Right lung (tissue), 5 donors: ENCODE measurements around the gene ZNF804A. TPM values are rescaled to one million over a fixed set of nuclear protein-coding genes. Genes with fewer than 3 reads are reported as not detected.
"Not testable (repeated sequence)": the region's sequence is repeated elsewhere in the genome, so short reads cannot be mapped to it uniquely, and the experiment has no call there.

ENCODE experiments used
- DNase-seq, 2 donors: peaks; one replicate each; pipeline ENCODE4 v3.0.0-alpha.2; 2013
- polyA plus RNA-seq, 5 donors: library from polyadenylated mRNA; unstranded; fragments of 120-200 nt; gene quantifications; one replicate each; pipeline versions ENCODE4 v1.2.1 to v1.2.3, GENCODE V29; 2013; ENCODE audit warnings: inconsistent platforms in 1 of 5, low replicate concordance in 1 of 5; ENCODE audit not compliant: insufficient read length in 5 of 5, insufficient read depth in 1 of 5

The ZNF804A gene
- polyA plus RNA-seq, 5 donors, result 0.05 to 0.07 (median 0.05) TPM; not detected in 1

GRCh38 chr2:184830531-184830930, 232.2 kb downstream of the ZNF804A start:
- DNase-seq, result no peak

- no peak for DNase-seq
These were observed 236.5 kb downstream of the ZNF804A start for GRCh38 chr2:184834699-184835397.

- no peak for DNase-seq
These were observed 237.0 kb downstream of the ZNF804A start for GRCh38 chr2:184835398-184835715.

- no peak for DNase-seq
These were observed 249.0 kb downstream of the ZNF804A start for GRCh38 chr2:184847331-184847730.

GRCh38 chr2:184849516-184849915, 251.2 kb downstream of the ZNF804A start:
- DNase-seq, result no peak

GRCh38 chr2:184851576-184851975, 253.2 kb downstream of the ZNF804A start:
- DNase-seq, result no peak

GRCh38 chr2:184859187-184859586, 260.9 kb downstream of the ZNF804A start:
- DNase-seq, result no peak

GRCh38 chr2:184860744-184861143, 262.4 kb downstream of the ZNF804A start:
- DNase-seq, result no peak

- DNase-seq, result no peak
These were observed 276.9 kb downstream of the ZNF804A start for GRCh38 chr2:184875212-184875611.

GRCh38 chr2:184875911-184876310, 277.6 kb downstream of the ZNF804A start:
- no peak for DNase-seq

GRCh38 chr2:184877909-184878308, 279.6 kb downstream of the ZNF804A start:
- no peak for DNase-seq

- DNase-seq, result no peak
These were observed 281.3 kb downstream of the ZNF804A start for GRCh38 chr2:184879671-184880070.

- DNase-seq, result not testable (repeated sequence)
These were observed 288.3 kb downstream of the ZNF804A start for GRCh38 chr2:184886585-184886984.

- DNase-seq, result no peak
These were observed 292.0 kb downstream of the ZNF804A start for GRCh38 chr2:184890311-184890710.

- DNase-seq, result no peak
These were observed 306.7 kb downstream of the ZNF804A start for GRCh38 chr2:184904991-184905390.

- DNase-seq, result no peak
These were observed 307.8 kb downstream of the ZNF804A start for GRCh38 chr2:184906160-184906559.

- no peak for DNase-seq
These were observed 308.4 kb downstream of the ZNF804A start for GRCh38 chr2:184906709-184907108.

- peak; percentile 7 to 24 for DNase-seq
These were observed 310.6 kb downstream of the ZNF804A start for GRCh38 chr2:184908966-184909365.

GRCh38 chr2:184920451-184920965, 322.2 kb downstream of the ZNF804A start:
- no peak for DNase-seq

- no peak for DNase-seq
These were observed 323.3 kb downstream of the ZNF804A start for GRCh38 chr2:184921676-184922075.

GRCh38 chr2:184923751-184924150, 325.4 kb downstream of the ZNF804A start:
- no peak for DNase-seq

GRCh38 chr2:184927040-184927439, 328.7 kb downstream of the ZNF804A start:
- no peak for DNase-seq

GRCh38 chr2:184936761-184937160, 338.4 kb downstream of the ZNF804A start:
- DNase-seq, result no peak
